ENCODE results near the gene SLC4A7.
"Not testable (repeated sequence)": the region's sequence is repeated elsewhere in the genome, so short reads cannot be mapped to it uniquely, and the experiment has no call there.

The SLC4A7 gene

DNA sequence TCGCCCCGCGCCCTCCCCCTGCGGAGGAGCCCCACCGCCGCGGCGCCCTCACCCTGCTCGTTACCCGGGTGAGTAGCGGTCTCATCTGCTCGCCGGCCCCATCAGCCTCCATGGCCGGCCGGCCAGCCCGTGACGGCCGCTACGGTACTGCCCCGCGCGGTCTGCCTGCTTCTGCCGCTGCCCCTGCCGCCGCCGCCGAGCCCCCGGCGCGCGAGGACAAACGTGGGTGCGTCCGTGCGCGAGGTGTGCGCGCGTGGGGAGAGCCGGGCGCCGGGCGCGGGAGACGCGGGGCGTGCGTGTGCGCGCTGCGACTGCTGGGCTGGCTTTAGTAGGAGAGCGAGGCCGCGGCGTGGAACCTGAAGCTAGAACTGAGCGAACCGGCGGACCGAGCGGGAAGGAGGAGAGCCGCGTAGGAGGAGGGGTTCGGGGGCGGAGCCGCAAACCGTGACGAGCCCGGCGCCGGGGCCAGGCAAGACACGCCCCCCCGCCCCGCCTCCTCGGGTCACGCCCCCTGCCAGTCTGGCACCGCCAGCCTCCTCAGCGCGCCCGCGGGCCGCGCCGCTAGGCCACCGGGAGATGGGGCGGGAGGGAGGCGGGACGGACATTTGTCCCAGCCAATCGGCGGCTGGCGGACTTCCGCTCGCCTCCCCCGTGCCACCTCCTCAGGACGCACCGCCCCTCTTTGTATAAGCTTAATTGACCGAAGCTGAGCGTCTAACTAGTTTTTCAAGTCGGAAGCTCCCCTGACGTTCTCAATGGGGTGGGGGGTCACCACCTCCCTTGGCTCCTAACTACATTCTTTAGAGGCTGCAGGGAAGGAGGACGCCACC lies at the start of gene SLC4A7:
Gene SLC4A7, minus strand, starts transcription at position 370 of the 830 bp plus-strand sequence. Its CDS starts 258 bp downstream, at position 112.
- peak within 1 kb of the TSS; percentile 95 to 99 (median 98) for H3K9ac ChIP-seq
- H3K4me1 ChIP-seq, result peaks cover 33 to 42% (median 37%) of the 10 kb centered on the region in 10 experiments
- H3K36me3 ChIP-seq, result peaks cover 9 to 23% (median 18%) of the 10 kb centered on the region in 11 experiments; a peak in 17 of 22 replicates
- H3K4me2 ChIP-seq, result peak within 1 kb of the TSS; percentile 79 to 97 (median 85)
- TF ChIP-seq Cebpa-rat (IDR thresholded peaks at IDR 0.05), result no peak
- no peaks in the 10 kb centered on the region for H3K27me3 ChIP-seq
- H3K4me3 ChIP-seq, result peak within 1 kb of the TSS; percentile 85 to 100 (median 96)
- H3K9me3 ChIP-seq (replicated peaks in 1 of 11), result peaks cover 0 to 5% (median under 1%) of the 10 kb centered on the region in 11 experiments; a peak in 9 of 22 replicates
- peak within 1 kb of the TSS; percentile 93 to 99 (median 97) for H3K27ac ChIP-seq
- peaks cover 9 to 38% (median 34%) of the 10 kb centered on the region in 11 experiments for H4K20me1 ChIP-seq

DNA sequence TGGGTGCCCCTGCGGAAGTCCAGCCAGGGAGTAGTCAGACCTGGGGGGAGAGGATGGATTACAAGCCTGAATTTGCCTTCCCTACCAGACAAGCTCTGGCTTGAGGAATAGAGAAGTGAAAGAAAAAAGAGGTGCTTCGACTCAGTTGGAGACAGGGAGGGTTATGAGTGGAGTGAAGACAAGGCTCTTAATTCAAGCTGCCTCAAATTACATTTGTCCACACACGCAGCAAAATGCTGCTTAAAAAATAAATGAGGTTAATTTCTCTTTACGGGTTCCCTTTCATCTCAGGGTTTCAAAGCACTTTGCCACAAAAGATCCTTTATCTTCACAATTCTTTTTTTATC lies 49.0 kb upstream of the SLC4A7 start:
- peaks cover 20 to 68% (median 31%) of the 10 kb centered on the region in 10 experiments for H3K4me1 ChIP-seq
- no peaks in the 10 kb centered on the region for H3K36me3 ChIP-seq
- no peak for TF ChIP-seq Cebpa-rat (IDR thresholded peaks at IDR 0.05)
- no peaks in the 10 kb centered on the region for H4K20me1 ChIP-seq
- no peaks in the 10 kb centered on the region for H3K27me3 ChIP-seq
- peak overlapping the region in 9 of 11 experiments; percentile 61 to 92 (median 78); a peak in 15 of 22 replicates for H3K27ac ChIP-seq
- H3K9ac ChIP-seq, result peak overlapping the region in 5 of 11 experiments; percentile 28 to 77 (median 71); a peak in 7 of 22 replicates
- H3K4me2 ChIP-seq, result peak overlapping the region in 10 of 11 experiments; percentile 53 to 87 (median 70); a peak in 16 of 22 replicates
- H3K4me3 ChIP-seq, result no peak overlapping the region
- no peaks in the 10 kb centered on the region for H3K9me3 ChIP-seq (replicated peaks in 1 of 11)

DNA sequence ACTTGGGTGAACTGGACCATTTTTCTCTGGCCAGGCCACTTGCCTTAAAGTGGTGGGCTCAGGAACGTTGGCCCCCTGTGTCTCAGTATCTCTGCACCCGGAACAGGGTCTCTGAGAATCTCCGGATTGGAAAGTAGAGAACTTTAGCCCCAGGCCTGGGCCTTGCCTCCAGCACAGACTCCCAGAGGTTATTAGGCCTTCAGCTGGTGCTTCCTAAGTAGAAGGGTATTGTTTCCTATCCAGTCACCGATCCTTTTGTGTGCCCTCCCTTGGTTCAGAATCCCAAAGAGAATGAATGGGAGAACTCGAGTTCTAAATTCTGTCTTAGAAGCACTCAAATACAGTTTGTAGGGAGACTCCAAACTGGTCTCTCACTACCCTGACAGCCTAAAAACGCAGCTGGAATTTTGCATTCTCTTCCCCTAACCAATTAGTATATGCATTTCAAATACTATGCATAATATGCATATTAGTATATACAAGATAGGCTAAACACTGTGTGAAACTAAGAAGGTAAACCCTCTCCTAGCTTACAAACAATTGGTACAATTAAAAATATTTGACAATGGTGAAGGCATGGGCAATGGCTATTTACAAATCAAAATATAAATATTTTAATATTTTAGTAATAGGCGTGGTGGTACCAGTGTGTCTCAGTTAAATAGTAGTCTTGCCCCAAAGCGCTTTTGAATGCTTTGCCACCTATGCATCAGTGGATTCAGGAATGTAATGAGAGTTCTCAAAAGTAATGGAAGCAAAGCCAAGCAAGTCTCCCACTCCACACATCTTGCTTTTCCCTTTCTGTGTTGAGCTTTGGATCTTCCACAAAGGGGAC lies 48.5 kb upstream of the SLC4A7 start:
- H3K27me3 ChIP-seq, result no peaks in the 10 kb centered on the region
- H3K9ac ChIP-seq, result peak overlapping the region in 2 of 11 experiments; percentile 71 to 77; a peak in 2 of 22 replicates
- H3K4me2 ChIP-seq, result peak overlapping the region in 10 of 11 experiments; percentile 53 to 87 (median 70); a peak in 15 of 22 replicates
- H3K27ac ChIP-seq, result peak overlapping the region in 7 of 11 experiments; percentile 61 to 92 (median 87); a peak in 13 of 22 replicates
- peaks cover 20 to 73% (median 31%) of the 10 kb centered on the region in 10 experiments for H3K4me1 ChIP-seq
- no peaks in the 10 kb centered on the region for H3K36me3 ChIP-seq
- no peak overlapping the region for H3K4me3 ChIP-seq
- no peak for TF ChIP-seq Cebpa-rat (IDR thresholded peaks at IDR 0.05)
- H4K20me1 ChIP-seq, result no peaks in the 10 kb centered on the region
- no peaks in the 10 kb centered on the region for H3K9me3 ChIP-seq (replicated peaks in 1 of 11)

DNA sequence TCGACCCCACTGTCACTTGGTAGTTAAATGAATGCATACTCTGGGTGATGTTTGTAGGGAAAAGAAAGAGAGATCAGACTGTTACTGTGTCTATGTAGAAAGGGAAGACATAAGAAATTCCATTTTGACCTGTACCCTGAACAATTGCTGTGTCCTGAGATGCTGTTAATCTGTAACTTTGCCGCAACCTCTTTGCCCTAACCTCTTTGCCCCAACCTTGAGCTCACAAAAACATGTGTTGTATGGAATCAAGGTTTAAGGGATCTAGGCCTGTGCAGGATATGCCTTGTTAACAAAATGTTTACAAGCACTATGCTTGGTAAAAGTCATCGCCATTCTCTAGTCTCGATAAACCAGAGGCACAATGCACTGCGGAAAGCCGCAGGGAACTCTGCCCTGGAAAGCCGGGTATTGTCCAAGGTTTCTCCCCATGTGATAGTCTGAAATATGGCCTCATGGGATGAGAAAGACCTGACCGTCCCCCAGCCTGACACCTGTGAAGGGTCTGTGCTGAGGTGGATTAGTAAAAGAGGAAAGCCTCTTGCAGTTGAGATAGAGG lies 47.1 kb upstream of the SLC4A7 start:
- not testable (repeated sequence) for H3K4me3 ChIP-seq; H3K27me3 ChIP-seq; H3K36me3 ChIP-seq; H3K9ac ChIP-seq; H3K27ac ChIP-seq; H3K9me3 ChIP-seq (replicated peaks in 1 of 11); H4K20me1 ChIP-seq; H3K4me2 ChIP-seq
- peaks cover 20 to 70% (median 31%) of the 10 kb centered on the region in 10 experiments for H3K4me1 ChIP-seq

DNA sequence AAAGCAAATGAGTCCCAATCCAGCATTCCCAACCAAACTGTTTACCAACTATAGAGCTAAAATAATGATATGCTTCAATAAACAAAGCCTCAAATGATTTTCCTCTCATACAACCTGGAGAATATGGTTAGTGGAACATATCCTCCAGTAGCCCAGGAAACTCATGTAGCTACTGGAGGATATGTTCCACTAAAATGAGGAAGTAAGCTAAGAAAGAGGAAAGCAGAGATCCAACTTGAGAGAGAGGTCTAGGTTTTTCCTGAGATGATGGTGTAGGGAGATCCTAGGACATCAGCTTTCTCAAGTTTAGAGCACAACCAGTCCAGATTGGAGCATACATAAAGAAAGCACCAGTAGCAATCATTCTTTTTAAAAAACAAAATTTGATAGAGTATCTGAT lies 44.6 kb upstream of the SLC4A7 start:
- Histone ChIP-seq H3K4me1 (peaks cover 7 to 62% (median 12%) of the 10 kb centered on the region in 10 experiments), H4K20me1 (no peaks in the 10 kb centered on the region), H3K27me3 (no peaks in the 10 kb centered on the region), H3K4me2 (peak overlapping the region in 3 of 11 experiments; percentile 40 to 51 (median 43); a peak in 5 of 22 replicates), H3K9me3 (replicated peaks in 1 of 11) (no peaks in the 10 kb centered on the region), H3K9ac (no peak overlapping the region), H3K36me3 (no peaks in the 10 kb centered on the region), H3K27ac (no peak overlapping the region), H3K4me3 (no peak overlapping the region)
- TF ChIP-seq Cebpa-rat (IDR thresholded peaks at IDR 0.05), result no peak

DNA sequence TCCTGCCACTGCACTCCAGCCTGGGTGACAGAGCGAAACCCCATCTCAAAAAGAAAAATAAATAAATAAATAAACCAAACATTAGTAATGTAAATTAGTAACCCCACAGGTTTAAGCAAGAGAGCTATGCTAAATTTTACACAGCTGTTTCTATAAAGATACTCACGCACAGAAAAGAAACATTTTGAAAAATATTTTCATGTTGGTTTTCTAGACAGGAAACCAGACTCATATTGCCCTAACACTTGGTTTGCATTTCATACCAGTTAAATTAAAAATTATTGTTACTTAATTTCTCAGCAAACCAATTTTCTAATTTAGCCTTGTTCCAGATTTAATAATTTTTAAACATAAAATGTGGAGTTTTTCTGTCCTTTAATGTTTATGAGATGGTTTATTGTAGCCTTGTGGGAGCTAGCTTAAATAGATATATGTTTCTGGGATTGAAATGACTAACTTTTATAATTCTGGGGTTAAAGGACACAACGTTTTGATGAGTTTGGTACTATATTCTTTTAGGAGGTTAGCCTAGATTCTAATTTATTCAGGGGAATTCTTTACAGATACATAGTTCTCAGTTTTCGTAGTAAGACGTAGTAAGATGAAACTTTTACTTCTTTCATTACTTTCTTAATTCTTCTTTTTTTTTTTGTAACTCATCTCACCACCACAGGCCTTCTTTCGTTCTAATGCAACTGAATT lies 42.6 kb upstream of the SLC4A7 start:
- Histone ChIP-seq H3K9ac (no peak overlapping the region), H4K20me1 (no peaks in the 10 kb centered on the region), H3K4me3 (no peak overlapping the region), H3K4me2 (no peak overlapping the region), H3K9me3 (replicated peaks in 1 of 11) (no peaks in the 10 kb centered on the region), H3K36me3 (no peaks in the 10 kb centered on the region), H3K27me3 (no peaks in the 10 kb centered on the region), H3K4me1 (peaks cover 0 to 63% (median 4%) of the 10 kb centered on the region in 10 experiments; a peak in 9 of 20 replicates), H3K27ac (no peak overlapping the region)
- no peak for TF ChIP-seq Cebpa-rat (IDR thresholded peaks at IDR 0.05)

DNA sequence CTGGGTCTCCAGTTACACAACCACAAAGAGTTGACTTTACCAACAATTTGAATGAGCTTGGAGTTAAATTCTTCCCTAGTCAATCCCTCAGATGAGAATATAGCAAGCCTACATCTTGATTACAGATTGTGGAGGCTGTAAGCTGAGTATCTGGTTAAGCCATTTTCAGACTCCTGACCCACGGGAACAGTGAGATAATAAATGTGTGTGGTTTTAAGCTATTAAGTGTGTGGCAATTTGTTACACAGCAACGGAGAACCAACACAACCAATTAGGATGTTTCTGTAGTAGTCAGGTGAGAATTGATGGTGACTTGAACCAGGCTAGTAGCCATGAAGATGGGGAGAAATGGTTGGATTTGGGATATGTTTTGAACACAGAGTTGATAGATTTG lies 37.7 kb upstream of the SLC4A7 start:
- Histone ChIP-seq H3K9me3 (replicated peaks in 1 of 11) (no peaks in the 10 kb centered on the region), H3K27me3 (no peaks in the 10 kb centered on the region), H3K4me2 (peak overlapping the region in 4 of 11 experiments; percentile 10 to 69 (median 36); a peak in 6 of 22 replicates), H3K36me3 (no peaks in the 10 kb centered on the region), H4K20me1 (no peaks in the 10 kb centered on the region), H3K4me3 (no peak overlapping the region), H3K27ac (peak overlapping the region in 4 of 11 experiments; percentile 52 to 86 (median 62); a peak in 7 of 22 replicates), H3K9ac (peak overlapping the region in 3 of 11 experiments; percentile 12 to 46 (median 15); a peak in 4 of 22 replicates), H3K4me1 (peaks cover 0 to 54% (median 4%) of the 10 kb centered on the region in 10 experiments; a peak in 9 of 20 replicates)
- TF ChIP-seq Cebpa-rat (IDR thresholded peaks at IDR 0.05), result no peak
